CD14-positive monocyte (primary cell): ENCODE measurements around the gene MAPK12. TPM values are rescaled to one million over a fixed set of nuclear protein-coding genes. Genes with fewer than 3 reads are reported as not detected.
A peak's percentile ranks its signal among the peaks of the same experiment; 100 is the strongest.

ENCODE experiments used
- DNase-seq, 3 donors: peaks; one replicate each; pipeline ENCODE4 v3.0.0-alpha.2; 2011 to 2022
- H2AFZ ChIP-seq: 2 replicates; pipeline ENCODE4 v1.6.0; 2012; ENCODE audit warnings: mild to moderate bottlenecking, low read depth, low read length, inconsistent platforms; ENCODE audit not compliant: insufficient read depth, poor library complexity, severe bottlenecking
- H3K27ac ChIP-seq, 2 donors: 1 replicate in 1 of 2; 2 replicates in 1 of 2; pipeline ENCODE4 v1.5.1; 2012 to 2013; ENCODE audit warnings: low read length in 2 of 2, control low read depth in 1 of 2, inconsistent platforms in 1 of 2, low read depth in 1 of 2, mild to moderate bottlenecking in 1 of 2
- H3K27me3 ChIP-seq, 2 donors: one replicate each; pipeline versions ENCODE4 v1.6.0 to v1.6.1; 2011 to 2013; ENCODE audit warnings: low read length in 2 of 2; ENCODE audit not compliant: control insufficient read depth in 2 of 2, insufficient read depth in 2 of 2
- H3K36me3 ChIP-seq, 2 donors: replicated peaks in 1 of 2; 1 replicate in 1 of 2; 2 replicates in 1 of 2; pipeline versions ENCODE4 v1.5.1 to v1.6.1; 2012 to 2013; ENCODE audit warnings: low read length in 2 of 2, control low read depth in 1 of 2, inconsistent platforms in 1 of 2, mild to moderate bottlenecking in 1 of 2; ENCODE audit not compliant: insufficient read depth in 2 of 2, control insufficient read depth in 1 of 2
- H3K4me1 ChIP-seq, 2 donors: 1 replicate in 1 of 2; 2 replicates in 1 of 2; pipeline versions ENCODE4 v1.5.1 to v1.6.1; 2012 to 2013; ENCODE audit warnings: low read length in 2 of 2, control low read depth in 1 of 2, inconsistent platforms in 1 of 2, mild to moderate bottlenecking in 1 of 2, moderate library complexity in 1 of 2; ENCODE audit not compliant: insufficient read depth in 2 of 2, control insufficient read depth in 1 of 2
- H3K4me2 ChIP-seq: replicated peaks from 2 replicates; pipeline ENCODE3; 2012; ENCODE audit warnings: low read length, moderate library complexity, mild to moderate bottlenecking; ENCODE audit not compliant: poor library complexity, severe bottlenecking; ENCODE audit errors: extremely low read depth
- H3K4me3 ChIP-seq, 3 experiments: fragments of 200-600 bp in 1 of 3; sonication (generic) in 1 of 3; replicated peaks in 1 of 3; 1 replicate in 2 of 3; 2 replicates in 1 of 3; pipeline ENCODE4 v1.5.1; 2011 to 2013; ENCODE audit warnings: low read length in 3 of 3, mild to moderate bottlenecking in 3 of 3, control low read depth in 2 of 3, low read depth in 2 of 3, inconsistent platforms in 1 of 3, moderate library complexity in 1 of 3
- H3K79me2 ChIP-seq: 2 replicates; pipeline ENCODE4 v1.6.0; 2012; ENCODE audit warnings: mild to moderate bottlenecking, control low read depth, inconsistent platforms, low read length, moderate library complexity; ENCODE audit not compliant: insufficient read depth
- H3K9ac ChIP-seq: 2 replicates; pipeline ENCODE4 v1.6.0; 2017; ENCODE audit warnings: low read length, mild to moderate bottlenecking; ENCODE audit not compliant: insufficient read depth, poor library complexity, severe bottlenecking
- H3K9me3 ChIP-seq, 2 donors: replicated peaks in 1 of 2; 1 replicate in 1 of 2; 2 replicates in 1 of 2; pipeline versions ENCODE4 v1.5.1 to v1.6.1; 2012 to 2013; ENCODE audit warnings: low read length in 2 of 2, control low read depth in 1 of 2; ENCODE audit not compliant: control insufficient read depth in 1 of 2, insufficient read depth in 1 of 2
- H4K20me1 ChIP-seq: 2 replicates; pipeline ENCODE4 v1.6.0; 2012; ENCODE audit warnings: mild to moderate bottlenecking, low read length, control low read depth, moderate library complexity; ENCODE audit not compliant: insufficient read depth
- H3K27ac Mint-ChIP-seq, 7 donors: one replicate each; pipeline ENCODE4 v1.8.0; 2020; ENCODE audit warnings: mild to moderate bottlenecking in 7 of 7, mixed read lengths in 7 of 7, moderate library complexity in 6 of 7, inconsistent platforms in 2 of 7
- H3K27me3 Mint-ChIP-seq, 3 donors: one replicate each; pipeline ENCODE4 v1.8.0; 2021 to 2022; ENCODE audit warnings: low read depth in 3 of 3, mild to moderate bottlenecking in 3 of 3, mixed read lengths in 3 of 3, moderate library complexity in 3 of 3, inconsistent platforms in 1 of 3
- H3K36me3 Mint-ChIP-seq, 2 donors: one replicate each; pipeline ENCODE4 v1.8.0; 2020; ENCODE audit warnings: mixed read lengths in 2 of 2, inconsistent platforms in 1 of 2, mild to moderate bottlenecking in 1 of 2
- H3K4me1 Mint-ChIP-seq: one replicate; pipeline ENCODE4 v1.8.0; 2020; ENCODE audit warnings: mild to moderate bottlenecking, mixed read lengths
- H3K4me3 Mint-ChIP-seq, 2 donors: one replicate each; pipeline ENCODE4 v1.8.0; 2020; ENCODE audit warnings: mild to moderate bottlenecking in 2 of 2, mixed read lengths in 2 of 2, moderate library complexity in 1 of 2
- H3K9me3 Mint-ChIP-seq, 7 donors: one replicate each; pipeline ENCODE4 v1.8.0; 2020 to 2022; ENCODE audit warnings: mixed read lengths in 7 of 7, mild to moderate bottlenecking in 6 of 7, moderate library complexity in 6 of 7, inconsistent platforms in 2 of 7
- WGBS: methylation state at CpG from one replicate; pipeline ENCODE4 v1.1.5; 2013; ENCODE audit warnings: missing lambda C conversion rate; ENCODE audit not compliant: insufficient coverage; 5-methylcytosine and 5-hydroxymethylcytosine counted together
- intact Hi-C, 2 donors: fragments of 100-400 bp; cut with micrococcal nuclease; formaldehyde crosslinking; loops; one replicate each; pipeline versions ENCODE4 v1.15.0 to v1.15.1; 2023
- polyA plus RNA-seq, 3 donors: library from polyadenylated mRNA; depleted of rRNA in 1 of 3; unstranded in 2 of 3; stranded (reverse) in 1 of 3; fragments of 300-500 nt in 2 of 3; fragments of >200 nt in 1 of 3; fragmentation: Illumina TruSeq in 2 of 3; gene quantifications; 1 replicate in 2 of 3; 2 replicates in 1 of 3; pipeline ENCODE4 v1.2.3, GENCODE V29; 2012 to 2021
- TF ChIP-seq, protein P1 (sequence below): fragments of 200-600 bp; IDR thresholded peaks from one replicate; pipeline ENCODE4 v1.8.0; 2022; ENCODE audit warnings: antibody characterized with exemption, mild to moderate bottlenecking

Gene MAPK12
- polyA plus RNA-seq, 3 donors, result 0.06 to 3.2 (median 0.13) TPM

- TF ChIP-seq, protein P1, sequence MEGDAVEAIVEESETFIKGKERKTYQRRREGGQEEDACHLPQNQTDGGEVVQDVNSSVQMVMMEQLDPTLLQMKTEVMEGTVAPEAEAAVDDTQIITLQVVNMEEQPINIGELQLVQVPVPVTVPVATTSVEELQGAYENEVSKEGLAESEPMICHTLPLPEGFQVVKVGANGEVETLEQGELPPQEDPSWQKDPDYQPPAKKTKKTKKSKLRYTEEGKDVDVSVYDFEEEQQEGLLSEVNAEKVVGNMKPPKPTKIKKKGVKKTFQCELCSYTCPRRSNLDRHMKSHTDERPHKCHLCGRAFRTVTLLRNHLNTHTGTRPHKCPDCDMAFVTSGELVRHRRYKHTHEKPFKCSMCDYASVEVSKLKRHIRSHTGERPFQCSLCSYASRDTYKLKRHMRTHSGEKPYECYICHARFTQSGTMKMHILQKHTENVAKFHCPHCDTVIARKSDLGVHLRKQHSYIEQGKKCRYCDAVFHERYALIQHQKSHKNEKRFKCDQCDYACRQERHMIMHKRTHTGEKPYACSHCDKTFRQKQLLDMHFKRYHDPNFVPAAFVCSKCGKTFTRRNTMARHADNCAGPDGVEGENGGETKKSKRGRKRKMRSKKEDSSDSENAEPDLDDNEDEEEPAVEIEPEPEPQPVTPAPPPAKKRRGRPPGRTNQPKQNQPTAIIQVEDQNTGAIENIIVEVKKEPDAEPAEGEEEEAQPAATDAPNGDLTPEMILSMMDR, result no peak
- H3K9me3 ChIP-seq, result no peaks in the 10 kb centered on the region
- peaks cover 65 to 87% of the 10 kb centered on the region in 2 donors for H3K36me3 Mint-ChIP-seq
- H3K4me2 ChIP-seq, result no peak overlapping the region
- 97% methylated on average over 23 of the region's 24 CpGs for WGBS
- DNase-seq, result no peak
- H3K4me3 ChIP-seq, result no peak overlapping the region
- no peaks in the 10 kb centered on the region for H3K27me3 ChIP-seq
- peak overlapping the region in 1 of 7 donors; percentile 40 for H3K27ac Mint-ChIP-seq
- H3K79me2 ChIP-seq, result no peaks in the 10 kb centered on the region
- no peaks in the 10 kb centered on the region for H3K4me1 ChIP-seq
- peaks cover 75 to 88% of the 10 kb centered on the region in 2 donors for H3K36me3 ChIP-seq
- H3K4me3 Mint-ChIP-seq, result no peak overlapping the region
- intact Hi-C loops, result no loop called here
- no peak overlapping the region for H3K9ac ChIP-seq
- no peak overlapping the region for H3K27ac ChIP-seq
- no peak overlapping the region for H2AFZ ChIP-seq
- peaks cover 3% of the 10 kb centered on the region for H4K20me1 ChIP-seq
- H3K27me3 Mint-ChIP-seq, result no peaks in the 10 kb centered on the region
- no peaks in the 10 kb centered on the region for H3K4me1 Mint-ChIP-seq
- H3K9me3 Mint-ChIP-seq, result no peaks in the 10 kb centered on the region
Measured at GRCh38 chr22:50225200-50225969, 36.1 kb downstream of the MAPK12 start.

- peaks cover 70 to 82% of the 10 kb centered on the region in 2 donors for H3K36me3 ChIP-seq
- H3K27me3 ChIP-seq, result no peaks in the 10 kb centered on the region
- no peak overlapping the region for H3K9ac ChIP-seq
- WGBS, result 97% methylated on average over 16 of the region's 16 CpGs
- no peak overlapping the region for H3K27ac ChIP-seq
- H3K9me3 ChIP-seq, result no peaks in the 10 kb centered on the region
- intact Hi-C loops, result no loop called here
- DNase-seq, result no peak
- Mint-ChIP-seq H3K27ac (no peak overlapping the region), H3K4me3 (no peak overlapping the region), H3K9me3 (no peaks in the 10 kb centered on the region), H3K36me3 (peaks cover 59 to 84% of the 10 kb centered on the region in 2 donors), H3K27me3 (no peaks in the 10 kb centered on the region), H3K4me1 (peaks cover 6% of the 10 kb centered on the region)
- no peaks in the 10 kb centered on the region for H3K79me2 ChIP-seq
- no peak overlapping the region for H3K4me3 ChIP-seq
- H3K4me2 ChIP-seq, result no peak overlapping the region
- H3K4me1 ChIP-seq, result peaks cover 0 to 9% of the 10 kb centered on the region in 2 donors
- peaks cover 16% of the 10 kb centered on the region for H4K20me1 ChIP-seq
- no peak overlapping the region for H2AFZ ChIP-seq
- TF ChIP-seq, protein P1, result no peak
Measured at GRCh38 chr22:50224071-50224470, 37.4 kb downstream of the MAPK12 start.
